Caco-2 (cell line): ENCODE measurements around the gene MCEMP1. TPM values are rescaled to one million over a fixed set of nuclear protein-coding genes. Genes with fewer than 3 reads are reported as not detected.

Experiments used
- BruUV-seq: library from RNA; stranded (reverse); fragments of 400-500 nt; replicated peaks from 2 replicates; lab custom pipeline; 2021; lab: Mats Ljungman, UMichigan
- CTCF ChIA-PET: fragments of 300-600 bp; sonication (Branson Sonifier 250); formaldehyde crosslinking; loops from one replicate; lab custom pipeline; 2022; ENCODE audit warnings: antibody characterized with exemption; lab: Charles Lee
- POLR2A ChIA-PET: fragments of 300-600 bp; sonication (Branson Sonifier 250); formaldehyde crosslinking; loops from one replicate; lab custom pipeline; 2022; ENCODE audit warnings: antibody characterized with exemption; lab: Charles Lee
- DNase-seq, 2 experiments: peaks; one replicate each; pipeline versions ENCODE4 v3.0.0 to v3.0.0-alpha.2; 2020 to 2022
- H3K27me3 ChIP-seq: replicated peaks from 2 replicates; pipeline ENCODE4 v1.6.0; 2011; ENCODE audit warnings: low read length; ENCODE audit not compliant: control insufficient read depth, insufficient read depth
- H3K36me3 ChIP-seq: 2 replicates; pipeline ENCODE4 v1.5.1; 2011; ENCODE audit warnings: low read length; ENCODE audit not compliant: control insufficient read depth, insufficient read depth
- H3K4me1 ChIP-seq: fragments of 250-450 bp; sonication (Bioruptor Pico); 2 replicates; pipeline ENCODE4 v1.5.1; 2020; ENCODE audit warnings: mild to moderate bottlenecking
- H3K4me3 ChIP-seq: 2 replicates; pipeline ENCODE4 v1.5.1; 2011; ENCODE audit warnings: low read depth, mild to moderate bottlenecking, control low read depth, low read length
- H3K9me3 ChIP-seq: fragments of 250-450 bp; sonication (Bioruptor Pico); 2 replicates; pipeline ENCODE4 v1.5.1; 2020; ENCODE audit warnings: mild to moderate bottlenecking, moderate library complexity
- H3K27ac Mint-ChIP-seq: one replicate; pipeline ENCODE4 v1.8.0; 2022; ENCODE audit warnings: mixed read lengths; ENCODE audit not compliant: unreplicated experiment
- H3K27me3 Mint-ChIP-seq: one replicate; pipeline ENCODE4 v1.8.0; 2022; ENCODE audit warnings: mixed read lengths; ENCODE audit not compliant: insufficient read depth, unreplicated experiment
- H3K36me3 Mint-ChIP-seq: one replicate; pipeline ENCODE4 v1.8.0; 2022; ENCODE audit warnings: mild to moderate bottlenecking, mixed read lengths; ENCODE audit not compliant: insufficient read depth, unreplicated experiment
- H3K4me1 Mint-ChIP-seq: one replicate; pipeline ENCODE4 v1.8.0; 2022; ENCODE audit warnings: low read depth, mixed read lengths; ENCODE audit not compliant: unreplicated experiment
- H3K4me3 Mint-ChIP-seq: one replicate; pipeline ENCODE4 v1.8.0; 2022; ENCODE audit warnings: mild to moderate bottlenecking, moderate library complexity, mixed read lengths; ENCODE audit not compliant: unreplicated experiment
- H3K9me3 Mint-ChIP-seq: one replicate; pipeline ENCODE4 v1.8.0; 2022; ENCODE audit warnings: mixed read lengths; ENCODE audit not compliant: unreplicated experiment
- CTCF ChIP-seq, 2 experiments: fragments of 200-600 bp in 1 of 2; IDR thresholded peaks; 1 replicate in 1 of 2; 2 replicates in 1 of 2; pipeline versions ENCODE4 v1.5.1 to v1.8.0; 2011 to 2022; ENCODE audit warnings: antibody characterized with exemption in 1 of 2, control low read depth in 1 of 2, inconsistent platforms in 1 of 2, low read depth in 1 of 2, low read length in 1 of 2, mild to moderate bottlenecking in 1 of 2, moderate library complexity in 1 of 2; ENCODE audit not compliant: insufficient read depth in 1 of 2, severe bottlenecking in 1 of 2, unreplicated experiment in 1 of 2
- intact Hi-C: fragments of 100-400 bp; cut with micrococcal nuclease; formaldehyde crosslinking; loops from one replicate; pipeline ENCODE4 v1.10.0; 2022; ENCODE audit not compliant: unreplicated experiment
- total RNA-seq: library from RNA; stranded (reverse); gene quantifications from 2 replicates; pipeline ENCODE4 v1.2.3, GENCODE V29; 2022

Gene MCEMP1
- total RNA-seq, 1 experiment from 2014 or later: not detected

DNA sequence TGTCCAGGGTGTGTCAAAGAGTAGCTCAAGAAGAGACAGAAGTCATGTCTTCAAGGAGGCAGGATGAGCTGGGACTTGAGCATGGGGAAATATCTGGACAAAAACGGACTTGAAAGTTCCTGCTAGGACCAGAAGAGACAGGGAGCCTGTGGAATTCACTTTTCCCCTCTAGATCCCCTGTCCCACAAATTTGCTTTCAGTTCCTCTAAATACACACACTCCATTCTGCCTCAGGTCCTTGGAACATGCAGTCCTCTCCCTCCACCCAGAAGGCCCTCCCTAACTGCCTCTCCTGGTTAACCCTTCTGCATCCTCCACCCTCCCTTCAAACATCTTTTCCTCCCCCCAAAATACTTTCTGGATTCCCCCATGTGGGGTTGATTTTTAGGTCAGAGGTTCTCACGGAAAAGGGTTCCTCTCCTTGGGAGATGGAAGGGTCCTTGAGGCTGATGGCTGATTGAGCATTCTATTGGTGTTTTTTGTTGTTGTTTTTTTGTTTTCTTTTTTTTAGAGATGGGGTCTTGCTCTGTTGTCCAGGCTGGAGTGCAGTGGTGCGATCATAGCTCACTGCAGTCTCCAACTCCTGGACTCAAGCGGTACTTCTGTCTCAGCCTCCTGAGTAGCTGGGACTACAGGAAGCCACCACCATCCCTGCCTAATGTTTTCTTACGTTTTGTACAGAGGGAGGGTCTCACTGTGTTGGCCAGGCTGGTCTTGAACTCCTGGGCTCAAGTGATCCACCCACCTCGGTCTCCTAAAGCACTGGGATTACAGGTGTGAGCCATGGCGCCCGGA is 14.9 kb upstream of the MCEMP1 start:
- no peaks in the 10 kb centered on the region for H3K36me3 ChIP-seq
- H3K4me3 ChIP-seq: no peak overlapping the region
- DNase-seq: no peak
- Mint-ChIP-seq H3K27ac (no peak overlapping the region), H3K36me3 (no peaks in the 10 kb centered on the region), H3K9me3 (no peaks in the 10 kb centered on the region), H3K4me1 (no peaks in the 10 kb centered on the region), H3K4me3 (no peak overlapping the region), H3K27me3 (peaks cover 2% of the 10 kb centered on the region)
- ChIA-PET CTCF (no interaction called here), POLR2A (no interaction called here)
- BruUV-seq: no TSS peak
- no peak for TF ChIP-seq CTCF (IDR thresholded peaks at IDR 0.05; ENCODE audit: insufficient read depth in 1 of 2, low read depth in 1 of 2, low read length in 1 of 2, severe bottlenecking in 1 of 2, unreplicated experiment in 1 of 2)
- no peaks in the 10 kb centered on the region for H3K9me3 ChIP-seq
- no peaks in the 10 kb centered on the region for H3K4me1 ChIP-seq
- no peaks in the 10 kb centered on the region for H3K27me3 ChIP-seq
- intact Hi-C loops: no loop called here

DNA sequence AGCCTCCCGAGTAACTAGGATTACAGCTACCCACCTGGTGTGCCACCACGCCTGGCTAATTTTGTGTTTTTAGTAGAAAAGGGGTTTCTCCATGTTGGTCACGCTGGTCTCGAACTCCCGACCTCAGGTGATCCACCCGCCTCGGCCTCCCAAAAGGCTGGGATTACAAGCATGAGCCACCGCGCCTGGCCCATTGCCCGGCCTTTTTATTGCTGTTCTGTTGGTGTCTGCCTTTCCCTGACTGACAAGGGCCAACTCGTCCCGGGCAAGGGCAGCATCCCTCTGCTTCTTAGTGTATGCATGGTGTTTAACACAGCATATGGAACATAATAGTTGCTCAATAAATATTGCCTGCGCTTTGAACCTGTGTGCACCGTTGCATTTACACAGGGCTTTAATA is 14.2 kb upstream of the MCEMP1 start:
- H3K4me3 Mint-ChIP-seq: no peak overlapping the region
- no peaks in the 10 kb centered on the region for H3K27me3 ChIP-seq
- H3K27me3 Mint-ChIP-seq: peaks cover 2% of the 10 kb centered on the region
- intact Hi-C loops: no loop called here
- no peaks in the 10 kb centered on the region for H3K36me3 ChIP-seq
- H3K9me3 Mint-ChIP-seq: no peaks in the 10 kb centered on the region
- H3K4me1 ChIP-seq: no peaks in the 10 kb centered on the region
- ChIA-PET CTCF (no interaction called here), POLR2A (no interaction called here)
- no peak overlapping the region for H3K27ac Mint-ChIP-seq
- DNase-seq: no peak
- H3K4me1 Mint-ChIP-seq: no peaks in the 10 kb centered on the region
- no peaks in the 10 kb centered on the region for H3K36me3 Mint-ChIP-seq
- TF ChIP-seq CTCF (IDR thresholded peaks at IDR 0.05; ENCODE audit: insufficient read depth in 1 of 2, low read depth in 1 of 2, low read length in 1 of 2, severe bottlenecking in 1 of 2, unreplicated experiment in 1 of 2): no peak
- no TSS peak for BruUV-seq
- H3K4me3 ChIP-seq: no peak overlapping the region
- no peaks in the 10 kb centered on the region for H3K9me3 ChIP-seq

- Histone ChIP-seq H3K27me3 (no peaks in the 10 kb centered on the region), H3K4me1 (no peaks in the 10 kb centered on the region), H3K9me3 (no peaks in the 10 kb centered on the region), H3K36me3 (no peaks in the 10 kb centered on the region), H3K4me3 (no peak overlapping the region)
- TF ChIP-seq CTCF (IDR thresholded peaks at IDR 0.05; ENCODE audit: insufficient read depth in 1 of 2, low read depth in 1 of 2, low read length in 1 of 2, severe bottlenecking in 1 of 2, unreplicated experiment in 1 of 2): no peak
- POLR2A ChIA-PET: no interaction called here
- no peak for DNase-seq
- Mint-ChIP-seq H3K9me3 (no peaks in the 10 kb centered on the region), H3K36me3 (no peaks in the 10 kb centered on the region), H3K4me1 (no peaks in the 10 kb centered on the region), H3K4me3 (no peak overlapping the region), H3K27me3 (peaks cover 2% of the 10 kb centered on the region), H3K27ac (no peak overlapping the region)
- CTCF ChIA-PET: interaction anchor here (0.6 to 0.8 kb wide), 2 partner anchors 17 to 594 kb away, joined by 3 to 5 read pairs; partner anchors contain the start of genes TRAPPC5 and ZNF557
- no TSS peak for BruUV-seq
- intact Hi-C loops: no loop called here
These were observed 13.2 kb upstream of the MCEMP1 start for GRCh38 chr19:7663706-7664105.
